GM19025 (cell line): ENCODE measurements around the gene STK39.

ENCODE experiments used
- ATAC-seq: cut with Tn5 transposase; IDR thresholded peaks from one replicate; pipeline ENCODE4 v1.9.1; 2021; ENCODE audit warnings: mild to moderate bottlenecking, low read depth, moderate library complexity; ENCODE audit not compliant: unreplicated experiment

The STK39 gene

DNA sequence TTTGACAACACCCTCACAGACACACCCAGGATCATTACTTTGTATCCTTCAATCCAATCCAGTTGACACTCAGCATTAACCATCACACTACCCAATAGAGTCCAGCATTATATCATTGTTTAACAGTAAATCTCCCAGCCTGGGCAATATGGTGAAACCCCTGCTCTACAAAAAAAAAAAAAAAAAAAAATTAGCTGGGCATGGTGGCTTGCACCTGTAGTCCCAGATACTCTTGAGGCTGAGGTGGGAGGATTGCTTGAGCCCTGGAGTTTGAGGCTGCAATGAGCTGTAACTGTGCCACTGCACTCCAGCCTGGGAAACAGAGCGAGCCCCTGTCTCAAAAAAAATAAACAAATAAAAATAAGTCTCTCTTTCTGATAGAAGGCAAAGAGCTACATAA lies 304.0 kb downstream of the STK39 start:
- ATAC-seq = no peak

DNA sequence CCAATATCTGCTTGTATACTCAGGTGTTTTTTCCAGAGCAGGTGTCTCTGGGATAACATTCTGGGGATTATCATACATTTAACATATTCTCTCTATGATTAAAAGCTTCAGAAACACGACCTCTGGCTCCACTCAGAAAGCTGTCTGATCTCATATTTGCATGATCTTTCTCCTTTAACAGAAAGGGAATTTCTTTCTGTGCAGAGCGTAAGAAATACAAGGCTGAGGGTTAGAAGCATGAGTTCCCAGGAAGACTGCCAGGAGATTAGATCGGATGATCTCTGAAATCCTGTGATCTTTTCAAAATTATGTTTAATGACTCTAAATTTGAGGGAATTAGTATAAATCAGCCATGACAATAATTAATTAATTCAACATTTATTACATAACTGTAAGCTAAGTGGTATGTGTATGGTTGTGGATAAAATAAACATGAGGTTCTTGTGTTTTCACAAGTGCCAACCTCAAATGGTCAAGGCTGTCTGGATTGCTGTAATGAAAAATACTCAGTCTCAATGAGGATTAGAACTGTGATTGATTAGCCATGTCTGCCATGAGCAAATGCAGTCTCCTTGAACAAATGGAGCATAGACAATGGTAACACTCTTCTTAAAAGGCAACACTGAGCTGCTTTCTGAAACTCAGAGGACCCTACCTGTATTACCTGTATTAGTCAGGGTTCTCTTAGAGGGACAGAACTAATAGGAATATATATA lies 304.9 kb downstream of the STK39 start:
- ATAC-seq = no peak

DNA sequence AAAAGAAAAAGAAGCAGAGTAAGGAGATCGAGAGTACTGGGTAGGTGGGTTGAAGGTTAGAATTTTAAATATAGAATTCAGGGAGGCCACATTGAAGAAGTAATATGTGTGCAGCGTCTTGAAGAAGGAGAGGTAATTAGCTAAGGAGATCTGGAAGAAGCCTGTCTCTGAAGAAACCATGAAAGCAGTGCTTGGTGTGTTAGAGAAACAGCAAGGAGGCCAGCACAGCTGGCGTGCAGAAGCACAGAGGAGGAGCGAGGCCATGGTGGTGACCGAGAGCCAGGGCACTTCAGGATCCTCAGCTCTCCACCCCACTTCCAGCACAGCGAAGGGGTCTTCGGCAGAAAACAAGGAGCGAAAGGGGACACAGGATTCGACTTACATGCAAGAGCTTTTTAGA lies 305.8 kb downstream of the STK39 start:
- ATAC-seq = no peak

DNA sequence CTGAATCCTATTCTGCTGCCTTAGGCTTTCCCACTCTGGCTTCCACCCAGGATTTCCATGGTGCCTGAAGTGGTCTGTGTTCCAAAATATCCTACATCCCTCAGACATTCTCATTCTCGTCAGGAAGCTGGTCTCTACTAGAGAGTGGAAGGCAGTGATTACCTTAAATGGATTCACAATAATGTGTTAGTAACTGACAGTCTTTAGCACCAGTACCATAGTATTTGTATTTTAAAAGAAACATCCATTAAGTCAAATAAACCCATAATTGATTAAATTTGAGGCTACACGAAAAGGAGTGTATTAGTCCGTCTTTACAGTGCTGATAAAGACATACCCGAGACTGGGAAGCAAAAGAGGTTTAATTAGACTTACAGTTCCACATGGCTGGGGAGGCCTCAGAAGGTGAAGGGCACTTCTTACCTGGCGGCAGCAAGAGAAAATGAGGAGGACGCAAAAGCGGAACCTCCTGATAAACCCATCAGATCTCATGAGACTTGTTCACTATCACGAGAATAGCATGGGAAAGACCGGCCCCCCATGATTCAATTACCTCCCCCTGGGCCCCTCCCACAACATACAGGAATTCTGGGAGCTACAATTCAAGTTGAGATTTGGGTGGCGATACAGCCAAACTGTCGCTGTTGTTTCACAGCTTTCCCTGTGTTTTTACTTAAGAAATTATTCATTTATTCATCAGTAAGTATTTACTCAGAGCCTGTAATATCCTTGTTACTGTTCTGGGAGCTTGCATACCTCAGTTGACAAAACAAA lies 306.5 kb downstream of the STK39 start:
- ATAC-seq = no peak

DNA sequence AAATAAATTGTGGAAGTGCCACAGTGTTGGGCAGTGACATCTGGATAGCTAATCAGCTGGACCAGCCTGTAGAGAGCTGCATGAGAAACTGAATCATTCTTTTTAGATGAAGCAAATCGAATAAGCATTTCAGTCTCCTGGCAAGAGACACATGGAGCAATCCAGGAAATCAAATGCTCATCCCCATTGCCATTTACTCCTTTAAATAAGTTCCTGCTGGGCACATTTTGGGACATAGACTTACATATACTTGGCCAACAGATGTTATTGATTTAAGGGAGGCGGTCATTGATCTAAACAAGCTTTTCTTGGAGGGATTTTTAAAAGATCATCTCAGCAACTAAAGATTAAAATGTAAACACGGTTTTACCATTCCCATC lies 307.1 kb downstream of the STK39 start:
- no peak for ATAC-seq

DNA sequence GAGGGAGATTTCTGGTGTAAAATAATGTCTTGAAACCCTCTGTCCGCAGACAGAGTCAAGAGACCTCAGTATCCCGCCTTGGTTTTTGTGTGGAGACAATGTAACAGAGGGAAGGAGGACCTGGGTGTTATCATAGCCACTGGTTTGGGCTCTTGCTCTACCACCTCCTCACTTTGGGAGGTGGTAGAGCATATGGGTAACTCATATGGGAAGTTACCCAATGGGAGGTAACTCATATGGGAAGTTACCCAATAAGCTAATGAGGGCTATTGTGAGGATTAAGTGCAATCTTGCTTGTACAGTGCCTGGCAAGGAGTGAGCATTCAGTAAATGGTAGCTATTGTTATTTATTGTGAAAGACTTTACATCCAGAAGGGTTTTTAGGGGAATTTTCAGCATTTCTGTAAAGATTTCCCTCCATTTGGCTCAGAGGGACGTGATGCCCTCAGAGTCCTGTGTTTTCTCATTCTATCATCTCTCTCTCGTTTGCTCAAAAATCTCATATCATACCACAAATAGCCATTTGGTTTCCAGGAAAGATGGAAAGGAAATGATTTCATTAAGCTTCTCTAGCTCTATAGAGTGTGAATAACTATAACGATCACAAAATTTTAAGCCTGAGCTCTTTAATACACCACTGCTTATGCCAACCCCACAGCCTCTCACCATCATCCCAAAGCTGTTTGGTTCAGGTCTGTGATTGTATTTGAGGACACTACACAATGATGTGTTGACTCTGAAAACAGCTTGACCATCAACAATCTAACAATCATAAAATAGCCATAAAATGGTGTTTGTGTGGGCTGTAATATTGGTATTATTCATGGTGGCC lies 307.7 kb downstream of the STK39 start:
- ATAC-seq = no peak

DNA sequence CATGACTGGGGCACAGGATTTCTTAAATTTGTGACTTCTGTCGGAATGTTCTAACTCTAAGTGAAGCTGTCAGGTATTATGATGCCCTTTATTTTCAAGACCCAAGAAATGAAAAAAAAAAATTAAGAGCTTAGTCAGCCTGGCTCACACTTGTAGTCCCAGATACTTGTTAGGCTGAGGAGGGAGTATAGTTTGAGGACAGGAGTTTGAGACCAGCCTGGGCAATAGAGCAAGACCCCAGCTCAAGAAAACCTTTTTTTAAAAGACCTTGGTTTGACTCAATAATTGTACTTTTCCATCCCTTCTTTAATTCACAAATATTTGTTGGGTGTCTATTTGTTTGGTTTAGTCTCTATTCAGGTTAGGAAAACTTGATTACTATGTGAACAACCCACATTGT lies 310.0 kb downstream of the STK39 start:
- no peak for ATAC-seq

DNA sequence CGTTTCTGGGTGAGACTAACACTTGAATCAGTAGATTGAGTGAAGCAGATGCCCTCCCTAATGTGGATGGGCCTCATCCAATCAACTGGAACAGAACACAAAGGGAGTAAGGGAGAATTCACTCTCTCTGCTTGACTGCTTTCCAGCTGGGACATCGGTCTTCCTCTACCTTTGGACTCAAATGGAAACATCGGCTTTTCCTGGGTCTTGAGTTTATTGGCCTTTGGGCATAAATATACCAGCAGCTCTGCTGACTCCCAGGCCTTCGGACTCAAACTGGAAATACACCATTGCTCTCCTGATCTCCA lies 311.6 kb downstream of the STK39 start:
- ATAC-seq = no peak

DNA sequence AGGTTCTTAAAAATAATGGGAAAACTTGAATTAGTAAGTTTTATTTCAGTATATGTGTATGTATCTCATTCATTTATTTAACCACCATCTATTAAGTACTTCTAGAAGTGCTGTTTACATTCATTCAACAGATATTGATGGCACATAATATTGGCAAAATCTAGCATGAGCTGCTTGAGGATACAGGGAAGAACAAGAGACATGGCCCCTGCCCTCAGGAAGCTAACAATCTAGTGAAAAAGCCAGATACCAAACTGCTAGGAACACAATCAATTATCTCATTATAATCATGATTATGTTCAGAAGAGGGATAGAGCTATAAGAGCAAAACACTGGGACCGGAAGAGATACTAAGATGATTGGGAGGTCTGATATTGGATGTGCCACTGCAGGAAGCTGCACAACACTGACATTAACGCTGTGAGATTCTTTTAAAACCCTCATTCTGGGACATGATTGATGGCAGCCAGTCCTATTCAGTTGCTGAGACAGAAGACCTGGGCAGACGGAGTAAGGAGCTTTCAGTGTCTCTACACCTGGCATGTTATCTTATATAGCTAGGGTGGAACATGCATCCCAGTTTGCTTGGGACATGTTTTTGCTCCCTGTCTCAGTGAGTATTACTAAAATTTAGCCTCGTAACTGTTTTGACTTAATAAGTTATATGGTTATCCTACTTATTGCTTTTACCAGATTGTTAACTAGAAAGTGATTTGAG lies 314.1 kb downstream of the STK39 start:
- ATAC-seq = no peak

DNA sequence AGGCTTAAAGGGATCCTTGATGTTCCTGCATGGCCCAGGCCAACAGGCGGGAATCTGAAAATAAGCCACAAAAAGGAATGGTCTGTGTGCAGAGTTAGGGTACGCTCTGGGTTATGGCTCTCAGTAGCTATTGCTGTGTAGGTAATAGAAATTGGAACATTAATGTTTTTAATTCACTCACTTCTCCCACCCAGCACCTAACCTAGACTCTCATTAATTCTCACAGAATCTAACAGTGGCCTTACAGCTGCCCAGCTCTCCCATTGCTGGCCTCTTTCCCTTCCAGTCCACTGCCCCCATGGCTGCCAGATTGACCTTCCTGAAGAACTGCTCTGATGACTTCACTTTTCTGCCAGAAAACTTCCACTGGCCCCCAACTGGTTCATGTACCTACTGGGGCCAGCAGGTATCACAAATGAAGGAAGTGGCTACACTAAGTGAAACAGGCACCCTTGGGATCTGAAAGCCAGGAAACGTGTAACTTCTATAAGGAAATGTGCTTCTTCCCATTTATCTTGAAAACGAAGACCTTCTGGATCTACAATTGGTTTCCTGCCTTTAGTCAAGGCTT lies 315.2 kb downstream of the STK39 start:
- no peak for ATAC-seq

DNA sequence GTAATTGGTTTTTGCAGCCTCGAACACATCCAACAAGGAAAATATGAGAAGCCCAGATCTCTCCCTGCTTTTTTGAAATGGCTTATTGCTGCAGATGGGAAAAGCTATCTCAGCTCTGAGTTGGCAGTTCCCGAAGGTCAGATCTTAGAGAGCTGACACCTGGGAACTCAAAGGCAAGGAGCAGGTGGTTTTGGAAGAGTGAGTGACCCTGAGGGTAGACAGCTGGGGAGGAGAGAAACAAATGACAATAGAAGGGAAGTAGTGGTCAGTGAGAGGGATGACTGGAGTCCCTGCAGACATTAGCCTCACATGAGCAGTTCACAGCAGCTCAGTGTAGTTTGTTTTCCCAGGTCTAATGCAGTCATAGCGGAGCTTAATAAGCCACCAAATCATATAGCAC lies 317.9 kb downstream of the STK39 start:
- no peak for ATAC-seq

DNA sequence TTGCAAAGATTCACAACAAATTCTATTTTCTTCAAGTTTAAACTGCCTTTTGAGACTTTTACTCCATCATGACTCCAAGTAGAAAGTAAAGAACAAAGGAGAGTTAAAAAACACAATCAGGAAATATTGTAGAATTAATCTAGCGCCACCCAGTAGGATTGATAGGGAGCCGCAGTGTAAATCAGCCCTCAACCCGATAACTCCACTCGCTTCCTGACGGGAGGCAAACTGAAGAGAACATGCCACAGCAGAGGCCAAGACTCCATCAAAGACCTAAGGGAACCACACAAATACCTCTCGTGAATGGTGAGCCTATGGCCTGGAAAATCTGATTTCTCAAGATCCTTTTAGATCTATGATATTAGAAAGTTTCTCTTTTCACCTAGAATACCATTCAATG lies 319.0 kb downstream of the STK39 start:
- no peak for ATAC-seq

DNA sequence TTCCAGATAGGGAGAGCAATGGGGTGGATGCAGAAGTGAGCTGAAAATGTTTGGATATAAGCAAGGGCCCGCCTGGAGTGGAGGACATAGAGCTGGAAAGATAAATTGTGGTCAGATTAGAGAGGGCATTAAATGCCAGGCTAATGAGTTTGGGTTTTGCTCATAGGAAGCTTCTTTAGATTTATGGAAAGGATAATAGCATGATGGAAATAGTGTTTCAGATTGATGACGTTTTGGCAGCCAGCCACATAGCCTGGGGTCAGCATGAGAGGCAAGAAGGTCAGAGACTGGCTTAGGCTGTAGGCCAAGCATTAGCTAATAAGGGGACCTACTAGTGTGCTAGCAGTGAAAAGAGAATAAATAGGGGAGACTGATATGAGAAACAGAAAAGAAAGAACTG lies 321.6 kb downstream of the STK39 start:
- no peak for ATAC-seq

DNA sequence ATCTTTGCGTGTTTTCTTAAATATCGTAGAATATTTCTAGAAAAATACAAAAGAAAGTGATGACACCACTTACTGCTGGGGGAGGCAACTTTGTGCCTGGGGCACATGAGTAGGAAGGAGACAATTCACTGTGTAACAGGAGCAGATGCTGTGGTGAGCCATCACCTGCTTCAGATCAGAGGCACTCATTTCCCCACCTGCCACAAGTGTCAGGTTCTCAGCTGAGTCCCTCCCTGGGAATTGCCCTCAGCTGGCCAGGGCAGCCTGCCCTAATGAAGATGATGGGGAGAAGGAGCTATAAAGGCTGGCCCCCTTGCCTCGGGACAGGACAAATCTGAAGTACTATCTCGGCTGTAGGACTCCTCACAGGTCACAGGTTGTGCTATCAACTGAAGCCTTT lies 322.8 kb downstream of the STK39 start:
- ATAC-seq = no peak

DNA sequence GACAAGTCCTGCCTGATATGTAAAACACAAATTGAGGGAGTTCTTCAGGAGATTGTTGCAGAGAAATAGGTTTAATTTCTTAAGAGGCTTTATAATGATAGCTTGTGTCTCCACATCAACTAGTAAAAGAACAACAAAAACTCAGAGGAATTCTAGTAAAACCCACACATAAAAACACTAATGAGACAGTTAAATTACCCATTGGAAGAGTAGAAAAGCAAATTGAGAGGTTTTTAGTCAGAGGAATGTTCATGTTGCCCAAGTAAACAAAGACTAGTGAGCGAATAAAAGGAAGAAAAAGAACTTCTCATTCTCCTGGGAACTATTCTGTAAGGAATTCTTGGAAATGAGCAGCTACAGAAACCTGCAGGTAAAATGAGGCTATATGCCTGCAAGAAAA lies 330.6 kb downstream of the STK39 start:
- no peak for ATAC-seq

DNA sequence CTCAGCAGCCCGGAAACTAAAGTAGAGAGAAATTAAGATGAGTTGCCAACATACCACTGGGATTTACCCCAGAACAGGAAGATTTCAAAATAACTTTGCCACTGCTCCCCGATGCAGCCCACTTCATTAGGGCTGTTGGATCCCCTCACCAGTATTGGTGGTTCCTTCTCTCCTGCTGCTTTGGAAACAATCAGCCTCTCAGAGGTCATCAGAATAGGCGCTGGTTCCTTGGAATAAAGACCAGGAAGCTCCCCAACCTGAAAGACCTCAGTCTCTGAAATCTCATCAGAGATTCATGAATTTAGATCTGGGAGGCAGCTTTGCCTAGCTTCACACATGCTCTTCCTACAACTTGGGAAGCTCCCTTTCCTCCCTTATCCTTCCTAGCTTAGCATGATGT lies 332.4 kb downstream of the STK39 start:
- ATAC-seq = no peak

DNA sequence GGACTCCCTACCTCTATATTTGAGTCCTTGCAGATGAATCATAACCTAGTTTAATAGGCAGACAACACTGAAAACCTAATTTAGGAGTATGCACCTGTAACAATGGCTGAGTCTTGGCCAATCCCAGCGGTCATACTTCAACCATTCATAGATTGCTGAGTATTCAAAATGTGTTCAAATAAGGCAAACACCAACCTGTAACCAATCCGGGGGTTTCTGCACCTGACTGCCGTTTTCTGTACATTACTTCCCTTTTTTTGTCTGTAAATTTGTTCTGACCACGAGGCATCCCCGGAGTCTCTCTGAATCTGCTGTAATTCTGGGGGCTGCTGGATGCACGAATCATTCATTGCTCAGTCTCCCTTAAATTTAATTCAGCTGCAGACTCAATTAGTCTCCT lies 338.6 kb downstream of the STK39 start:
- ATAC-seq = no peak

DNA sequence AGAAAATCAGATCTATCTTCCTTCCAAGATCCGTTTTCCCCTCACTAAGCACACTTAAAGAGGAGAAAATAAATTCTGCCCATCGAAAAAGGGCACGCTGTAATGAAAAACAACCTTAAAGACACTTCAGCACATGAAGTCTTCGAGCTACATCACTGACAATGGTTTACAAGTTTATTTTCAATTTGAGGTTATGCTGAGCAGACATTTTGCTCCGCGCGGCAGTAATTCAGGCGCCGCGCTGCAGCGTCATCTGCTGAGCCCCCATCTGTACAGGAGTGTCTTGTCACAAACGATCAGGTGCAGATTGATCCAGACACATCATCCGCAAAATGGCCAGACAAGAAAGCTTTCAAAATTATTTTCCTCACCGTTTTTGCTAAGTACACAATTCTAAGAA lies 341.7 kb downstream of the STK39 start:
- no peak for ATAC-seq
